ENCODE measurements around the gene IRGQ. TPM values are rescaled to one million over a fixed set of nuclear protein-coding genes. Genes with fewer than 3 reads are reported as not detected.
"Not testable (repeated sequence)": the region's sequence is repeated elsewhere in the genome, so short reads cannot be mapped to it uniquely, and the experiment has no call there.

The IRGQ gene
- polyA plus RNA-seq, 3 donors = 1.8 to 49.6 (median 2.9) TPM

GRCh38 chr19:43636121-43636683, 40.3 kb upstream of the IRGQ start:
- intact Hi-C loops (cut with micrococcal nuclease) = no loop called here
- Mint-ChIP-seq H3K9me3 (peaks cover 0 to 23% (median 11%) of the 10 kb centered on the region in 7 donors), H3K27me3 (ENCODE audit: low read depth in 3 of 3) (peaks cover 47 to 72% (median 60%) of the 10 kb centered on the region in 3 donors), H3K27ac (no peak overlapping the region), H3K4me1 (peaks cover 17% of the 10 kb centered on the region), H3K36me3 (peaks cover 8 to 12% of the 10 kb centered on the region in 2 donors), H3K4me3 (no peak overlapping the region)
- peaks cover 0 to 14% of the 10 kb centered on the region in 2 donors for H3K9me3 ChIP-seq (replicated peaks in 1 of 2; ENCODE audit: control insufficient read depth in 1 of 2, insufficient read depth in 1 of 2, low read length in 2 of 2)
- H4K20me1 ChIP-seq (ENCODE audit: insufficient read depth, low read length) = no peaks in the 10 kb centered on the region
- no peak overlapping the region for H3K4me3 ChIP-seq (replicated peaks in 1 of 3; ENCODE audit: low read depth in 2 of 3, low read length in 3 of 3)
- TF ChIP-seq CTCF (IDR thresholded peaks at IDR 0.05) = no peak
- no peak overlapping the region for H3K9ac ChIP-seq (ENCODE audit: insufficient read depth, low read length, poor library complexity, severe bottlenecking)
- no peak overlapping the region for H3K27ac ChIP-seq (ENCODE audit: low read depth in 1 of 2, low read length in 2 of 2)
- no peak overlapping the region for H3K4me2 ChIP-seq (replicated peaks; ENCODE audit: extremely low read depth, low read length, poor library complexity, severe bottlenecking)
- no peaks in the 10 kb centered on the region for H3K36me3 ChIP-seq (replicated peaks in 1 of 2; ENCODE audit: control insufficient read depth in 1 of 2, insufficient read depth in 2 of 2, low read length in 2 of 2)
- H2AFZ ChIP-seq (ENCODE audit: insufficient read depth, low read depth, low read length, poor library complexity, severe bottlenecking) = no peak overlapping the region
- no peak for DNase-seq
- peaks cover 6 to 7% of the 10 kb centered on the region in 2 donors for H3K4me1 ChIP-seq (ENCODE audit: control insufficient read depth in 1 of 2, insufficient read depth in 2 of 2, low read length in 2 of 2)
- H3K79me2 ChIP-seq (ENCODE audit: insufficient read depth, low read length) = no peaks in the 10 kb centered on the region
- peaks cover 33 to 59% of the 10 kb centered on the region in 2 donors for H3K27me3 ChIP-seq (ENCODE audit: control insufficient read depth in 2 of 2, insufficient read depth in 2 of 2, low read length in 2 of 2)
- 86% methylated on average over 6 of the region's 14 CpGs for WGBS (ENCODE audit: insufficient coverage)

- intact Hi-C loops (cut with micrococcal nuclease); H4K20me1 ChIP-seq (ENCODE audit: insufficient read depth, low read length); DNase-seq; H3K4me1 ChIP-seq (ENCODE audit: control insufficient read depth in 1 of 2, insufficient read depth in 2 of 2, low read length in 2 of 2); H3K36me3 ChIP-seq (replicated peaks in 1 of 2; ENCODE audit: control insufficient read depth in 1 of 2, insufficient read depth in 2 of 2, low read length in 2 of 2); H3K27ac ChIP-seq (ENCODE audit: low read depth in 1 of 2, low read length in 2 of 2); H2AFZ ChIP-seq (ENCODE audit: insufficient read depth, low read depth, low read length, poor library complexity, severe bottlenecking); H3K4me2 ChIP-seq (replicated peaks; ENCODE audit: extremely low read depth, low read length, poor library complexity, severe bottlenecking); H3K79me2 ChIP-seq (ENCODE audit: insufficient read depth, low read length); H3K4me3 ChIP-seq (replicated peaks in 1 of 3; ENCODE audit: low read depth in 2 of 3, low read length in 3 of 3); H3K4me3 Mint-ChIP-seq; H3K27ac Mint-ChIP-seq; H3K9ac ChIP-seq (ENCODE audit: insufficient read depth, low read length, poor library complexity, severe bottlenecking): not testable (repeated sequence)
- peaks cover 28 to 53% of the 10 kb centered on the region in 2 donors for H3K27me3 ChIP-seq (ENCODE audit: control insufficient read depth in 2 of 2, insufficient read depth in 2 of 2, low read length in 2 of 2)
- Mint-ChIP-seq H3K9me3 (peaks cover 0 to 22% (median 10%) of the 10 kb centered on the region in 7 donors), H3K4me1 (peaks cover 17% of the 10 kb centered on the region), H3K27me3 (ENCODE audit: low read depth in 3 of 3) (peaks cover 42 to 68% (median 53%) of the 10 kb centered on the region in 3 donors), H3K36me3 (peaks cover 8 to 11% of the 10 kb centered on the region in 2 donors)
- peaks cover 0 to 12% of the 10 kb centered on the region in 2 donors for H3K9me3 ChIP-seq (replicated peaks in 1 of 2; ENCODE audit: control insufficient read depth in 1 of 2, insufficient read depth in 1 of 2, low read length in 2 of 2)
- 82% methylated on average over 2 of the region's 2 CpGs for WGBS (ENCODE audit: insufficient coverage)
These were observed 39.6 kb upstream of the IRGQ start for GRCh38 chr19:43635561-43635940.

Measured in CD14-positive monocyte (primary cell).